Measurements from ENCODE around the gene STXBP1.

Gene STXBP1

DNA sequence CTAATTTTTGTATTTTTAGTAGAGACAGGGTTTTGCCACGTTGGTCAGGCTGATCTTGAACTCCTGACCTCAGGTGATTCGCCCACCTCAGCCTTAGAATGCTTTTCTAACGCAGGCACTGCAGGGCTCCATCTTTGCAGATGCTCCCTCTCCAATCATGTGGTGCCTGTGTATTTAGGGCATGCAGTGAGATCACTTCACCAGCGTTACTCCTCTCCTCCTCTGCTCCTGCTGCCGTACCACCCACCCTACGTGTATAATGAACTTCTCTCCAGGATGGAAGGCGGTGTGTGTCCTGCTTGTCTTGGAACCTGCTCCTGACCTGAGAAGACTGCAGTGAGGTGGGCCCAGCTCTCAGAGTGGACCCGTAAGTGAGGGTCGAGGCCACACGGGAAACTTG is 81.1 kb downstream of the STXBP1 start:
- DNase-seq (ENCODE audit: low read depth in 2 of 2) = no peak

DNA sequence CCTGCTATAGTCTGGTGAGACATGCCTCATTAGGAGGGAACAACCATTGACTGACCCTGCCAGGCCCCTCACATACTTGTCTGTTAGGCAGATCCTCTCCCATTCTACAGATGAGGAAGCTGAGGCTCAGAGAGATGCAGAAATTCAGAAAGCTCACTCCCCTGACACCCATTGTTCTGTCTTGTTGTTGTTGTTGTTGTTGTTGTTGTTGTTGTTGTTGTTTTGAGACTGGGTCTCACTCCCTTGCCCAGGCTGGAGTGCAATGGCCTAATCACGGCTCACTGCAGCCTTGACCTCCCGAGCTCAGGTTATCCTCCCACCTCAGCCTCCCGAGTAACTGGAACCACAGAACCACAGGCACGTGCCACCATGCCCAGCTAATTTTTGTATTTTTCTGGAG is 81.6 kb downstream of the STXBP1 start:
- DNase-seq (ENCODE audit: low read depth in 2 of 2) = no peak

DNA sequence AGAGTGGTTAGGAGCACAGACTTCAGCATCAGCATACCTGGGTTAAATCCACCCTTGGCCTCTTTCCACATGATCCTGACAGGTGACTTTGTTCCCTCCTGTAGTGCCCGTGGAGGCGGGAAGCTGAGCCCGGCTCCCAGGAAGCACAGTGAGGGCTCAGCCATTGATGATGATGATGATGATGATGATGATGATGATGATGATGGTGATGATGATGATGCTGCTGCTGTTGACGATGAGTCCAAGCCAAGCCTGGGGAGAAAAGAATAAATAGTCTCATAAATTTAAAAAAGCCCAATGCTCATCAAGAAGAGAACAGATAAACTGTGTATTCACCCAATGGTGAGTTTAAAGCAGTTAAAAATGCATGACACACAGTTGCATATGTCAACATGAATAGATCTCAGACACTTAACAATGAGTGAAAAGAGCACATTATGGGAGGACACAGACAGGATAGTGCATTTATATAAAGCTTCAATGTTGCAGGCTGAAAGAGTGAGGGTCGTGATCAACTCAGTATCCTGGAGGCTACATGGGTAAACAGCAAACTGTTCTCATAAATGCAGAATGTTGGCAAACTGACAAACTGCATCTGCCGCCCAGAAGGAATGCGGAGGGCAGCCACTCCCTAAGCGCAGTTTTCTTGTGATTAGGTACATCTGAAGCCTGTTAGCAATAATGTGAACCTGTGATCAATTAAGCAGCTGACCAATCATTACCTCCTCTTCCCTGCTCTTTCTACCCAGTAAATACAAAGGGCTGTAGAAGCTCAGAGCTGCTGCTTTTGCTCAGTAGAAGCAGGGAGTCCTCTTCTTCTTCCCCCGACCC is 83.0 kb downstream of the STXBP1 start:
- DNase-seq (ENCODE audit: low read depth in 2 of 2) = no peak

- no peak for DNase-seq (ENCODE audit: low read depth in 2 of 2)
These were observed 85.5 kb downstream of the STXBP1 start for GRCh38 chr9:127697575-127697974.

- DNase-seq (ENCODE audit: low read depth in 2 of 2) = no peak
These were observed 86.3 kb downstream of the STXBP1 start for GRCh38 chr9:127698386-127698785.

- DNase-seq (ENCODE audit: low read depth in 2 of 2) = peak; percentile 74 to 81
These were observed 87.1 kb downstream of the STXBP1 start for GRCh38 chr9:127698985-127699670.

DNA sequence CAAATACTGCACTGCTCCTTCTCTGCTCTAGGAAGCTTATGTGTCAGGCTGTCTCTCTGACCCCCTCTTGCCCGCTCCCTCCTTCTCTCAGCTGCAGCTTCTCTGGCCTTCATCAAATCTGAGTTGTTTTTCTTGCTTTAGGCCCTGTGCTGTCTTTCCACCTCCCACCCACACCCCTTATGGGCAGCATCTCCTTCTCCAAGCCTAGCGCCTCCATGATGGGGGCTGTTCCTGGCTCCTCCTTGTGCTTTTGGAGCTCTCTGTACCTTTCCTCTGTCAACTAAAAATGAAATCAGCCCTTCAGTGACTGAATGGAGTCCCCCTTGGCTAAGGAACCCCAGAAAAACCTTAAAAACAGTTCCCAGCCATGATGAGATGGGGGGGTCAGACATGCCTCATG is 88.1 kb downstream of the STXBP1 start:
- DNase-seq (ENCODE audit: low read depth in 2 of 2) = no peak

GRCh38 chr9:127700594-127701255 is 88.6 kb downstream of the STXBP1 start:
- DNase-seq (ENCODE audit: low read depth in 2 of 2) = no peak

DNA sequence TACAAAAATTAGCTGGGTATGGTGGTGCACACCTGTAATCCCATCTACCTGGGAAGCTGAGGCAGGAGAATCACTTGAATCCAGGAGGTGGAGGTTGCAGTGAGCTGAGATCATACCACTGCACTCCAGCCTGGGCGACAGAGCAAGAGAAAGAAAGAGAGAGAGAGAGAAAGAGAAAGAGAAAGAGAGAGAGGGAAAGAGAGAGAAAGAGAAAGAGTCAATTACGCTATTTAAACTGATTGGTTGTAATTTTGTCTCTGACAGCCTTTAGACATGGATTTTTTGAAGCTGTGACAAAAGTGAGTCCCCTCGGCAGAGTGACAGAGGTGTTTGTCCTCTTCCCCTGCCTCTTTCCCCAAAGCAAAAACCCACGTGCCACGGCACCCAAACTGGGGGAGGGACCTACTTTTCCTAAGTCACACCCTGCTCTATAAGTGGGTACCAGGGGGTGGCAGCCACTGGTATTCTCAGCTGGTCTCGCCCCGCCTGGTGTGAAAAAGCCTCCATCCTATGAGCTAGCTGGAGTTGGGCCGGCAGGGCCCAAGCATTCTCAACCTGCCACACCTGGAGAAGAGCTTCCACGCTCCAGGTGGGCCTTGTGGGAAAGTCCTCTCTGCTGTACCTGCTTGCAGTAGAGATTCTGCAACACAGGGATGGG is 91.3 kb downstream of the STXBP1 start:
- DNase-seq (ENCODE audit: low read depth in 2 of 2) = no peak

DNA sequence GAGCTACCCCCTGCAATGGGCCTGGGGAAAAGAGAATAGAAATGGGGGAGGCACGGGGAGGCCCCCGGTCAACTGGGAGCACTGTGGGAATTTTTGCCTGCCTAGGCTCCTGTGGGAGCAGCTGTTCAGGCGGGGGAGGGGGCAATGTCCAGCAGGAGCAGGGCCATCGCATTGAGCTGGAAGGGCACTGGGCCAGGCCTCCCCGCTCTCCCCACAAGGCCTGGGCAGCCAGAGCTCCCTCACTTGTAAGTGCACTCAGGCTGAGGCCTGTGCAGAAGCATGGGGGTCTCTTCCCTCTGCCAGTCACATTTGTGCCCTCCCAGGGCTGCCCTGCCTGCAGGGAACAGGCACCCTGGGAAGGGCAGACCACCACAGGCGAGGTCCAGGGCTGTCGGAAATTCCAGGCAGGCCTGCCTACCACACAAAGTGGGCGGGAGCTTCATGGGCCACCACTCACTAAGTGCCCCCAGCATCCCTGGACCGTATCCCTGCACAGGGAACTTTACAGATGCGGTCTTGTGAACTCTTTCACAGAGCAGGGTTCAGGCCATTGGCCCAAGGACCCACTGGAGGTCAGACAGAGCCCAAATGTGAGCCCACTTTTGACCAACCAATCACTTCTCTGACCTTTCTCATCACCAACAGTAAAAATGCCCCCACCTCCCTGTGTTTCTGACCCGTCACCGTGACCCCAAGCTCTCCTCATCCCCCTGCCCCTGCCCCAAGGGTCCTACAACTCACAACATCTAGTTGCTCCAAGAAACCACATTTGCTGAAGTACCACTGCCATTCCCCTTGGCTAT is 93.7 kb downstream of the STXBP1 start:
- DNase-seq (ENCODE audit: low read depth in 2 of 2) = no peak

DNA sequence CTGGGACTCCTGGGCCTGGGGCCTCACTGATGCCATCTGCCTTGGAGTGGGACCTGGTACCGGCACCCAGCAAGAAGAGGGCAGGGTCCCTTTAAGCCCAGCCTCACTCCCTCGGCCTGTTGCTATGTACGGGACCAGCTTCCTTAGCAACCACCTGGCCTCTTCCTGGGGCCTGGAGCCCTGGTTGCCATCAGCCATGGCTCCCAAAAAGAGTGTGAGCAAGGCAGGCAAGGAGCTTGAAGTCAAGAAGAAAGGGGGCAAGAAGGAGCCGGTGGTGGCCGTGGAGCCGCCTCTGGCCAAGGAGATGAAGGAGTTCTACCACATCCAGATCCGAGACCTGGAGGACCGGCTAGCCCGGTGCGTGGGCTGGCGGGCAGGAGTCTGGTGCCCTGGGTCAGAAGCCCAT is 94.8 kb downstream of the STXBP1 start, which contains the start of gene CFAP157:
Gene CFAP157, plus strand, starts transcription at position 153 of the 406 bp plus-strand sequence. Its CDS starts 44 bp downstream, at position 197.
- no peak for DNase-seq (ENCODE audit: low read depth in 2 of 2)

DNA sequence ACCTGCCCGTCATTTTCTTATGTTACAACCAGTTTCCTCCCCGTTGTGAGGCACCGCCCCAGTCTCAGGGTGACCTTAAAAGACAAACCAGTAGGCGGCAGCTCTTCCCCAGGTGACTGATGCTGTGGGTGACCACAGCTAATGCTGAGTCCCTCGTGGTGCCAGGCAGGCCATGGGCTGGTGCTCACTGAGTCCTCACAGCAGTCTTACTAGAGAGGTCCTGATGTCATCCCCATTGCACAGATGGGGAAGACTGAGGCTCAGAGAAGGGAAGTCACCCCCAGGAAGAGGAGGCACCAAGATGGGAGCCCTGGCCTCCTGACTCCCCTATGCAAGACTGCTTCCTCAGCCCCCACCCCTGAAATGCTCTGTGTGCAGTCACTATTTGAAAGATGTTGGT is 95.7 kb downstream of the STXBP1 start:
- no peak for DNase-seq (ENCODE audit: low read depth in 2 of 2)

- no peak for DNase-seq (ENCODE audit: low read depth in 2 of 2)
These were observed 97.0 kb downstream of the STXBP1 start for GRCh38 chr9:127708952-127709587.

DNA sequence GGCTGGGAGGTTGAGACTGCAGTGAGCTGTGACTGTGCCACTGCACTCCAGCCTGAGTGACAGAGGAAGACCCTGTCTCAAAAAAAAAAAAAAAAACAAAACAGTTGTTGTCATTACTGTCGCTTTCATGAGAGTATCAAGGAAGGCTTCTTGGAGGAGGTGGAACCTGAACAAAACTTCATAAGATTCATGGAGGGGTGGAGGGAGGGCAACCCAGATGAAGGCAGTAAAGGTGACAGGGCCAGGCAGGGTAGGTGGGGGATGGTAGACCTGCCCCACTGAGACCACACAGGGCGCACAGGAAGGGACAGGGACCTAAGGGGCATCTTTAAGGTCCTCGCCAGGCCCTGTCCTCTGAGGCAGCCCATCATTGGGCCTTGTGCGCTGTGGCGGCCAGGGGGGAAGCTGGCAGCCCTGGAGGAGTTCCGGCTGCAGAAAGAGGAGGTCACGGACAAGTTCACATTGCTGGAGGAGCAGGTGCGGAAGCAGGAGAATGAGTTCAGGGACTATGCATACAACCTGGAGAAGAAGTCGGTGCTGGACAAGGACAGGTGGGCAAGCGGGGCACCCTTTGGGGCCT is 98.2 kb downstream of the STXBP1 start:
- no peak for DNase-seq (ENCODE audit: low read depth in 2 of 2)

GRCh38 chr9:127711226-127711701 is 99.2 kb downstream of the STXBP1 start:
- no peak for DNase-seq (ENCODE audit: low read depth in 2 of 2)

- no peak for DNase-seq (ENCODE audit: low read depth in 2 of 2)
These were observed 99.8 kb downstream of the STXBP1 start for GRCh38 chr9:127711831-127712274.

- DNase-seq (ENCODE audit: low read depth in 2 of 2) = no peak
These were observed 100.3 kb downstream of the STXBP1 start for GRCh38 chr9:127712371-127712770.

- DNase-seq (ENCODE audit: low read depth in 2 of 2) = no peak
These were observed 100.8 kb downstream of the STXBP1 start for GRCh38 chr9:127712867-127713266.

DNA sequence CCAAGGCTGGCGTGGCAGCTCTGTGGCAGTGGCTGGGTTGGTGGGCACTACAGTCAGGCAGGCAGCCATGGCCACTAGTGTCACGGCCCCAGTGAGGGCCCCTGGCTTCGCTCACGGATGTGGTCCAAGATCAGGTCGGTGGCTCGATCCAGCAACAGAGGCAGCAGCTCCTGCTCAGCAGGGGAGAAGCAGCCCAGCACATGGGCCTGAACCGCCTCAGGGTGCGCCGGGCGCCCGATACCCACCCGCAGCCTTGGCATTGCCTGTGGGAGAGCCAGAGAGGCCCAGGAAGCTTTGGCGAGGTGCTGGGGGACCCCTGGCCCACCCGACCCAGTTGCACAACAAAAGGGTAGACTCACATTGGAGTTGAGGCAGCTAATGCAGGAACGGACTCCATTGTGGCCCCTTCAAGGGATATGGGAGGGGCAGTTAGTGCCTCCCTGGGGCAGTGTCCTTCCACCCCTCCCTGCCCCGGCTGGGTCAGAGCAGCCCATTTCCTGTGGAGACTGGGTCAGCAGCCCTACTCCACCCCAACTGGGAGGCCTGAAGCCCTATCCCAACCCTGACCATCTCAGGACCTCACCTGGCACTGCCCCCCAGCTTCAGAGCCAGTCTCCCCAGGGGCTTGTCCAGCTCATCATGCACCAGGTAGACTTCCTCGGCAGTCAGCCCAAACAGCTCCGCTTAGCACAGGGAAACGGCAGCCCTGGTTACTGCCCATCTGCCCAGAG is 102.1 kb downstream of the STXBP1 start:
- no peak for DNase-seq (ENCODE audit: low read depth in 2 of 2)
